GM21717 (cell line): Measurements from ENCODE around the gene TPD52L1.

Experiments used
- ATAC-seq: cut with Tn5 transposase; IDR thresholded peaks from one replicate; pipeline ENCODE4 v1.9.1; 2021; ENCODE audit warnings: mild to moderate bottlenecking, moderate library complexity; ENCODE audit not compliant: unreplicated experiment

The TPD52L1 gene

GRCh38 chr6:125174626-125175025 lies 21.1 kb downstream of the TPD52L1 start:
- ATAC-seq, result no peak

DNA sequence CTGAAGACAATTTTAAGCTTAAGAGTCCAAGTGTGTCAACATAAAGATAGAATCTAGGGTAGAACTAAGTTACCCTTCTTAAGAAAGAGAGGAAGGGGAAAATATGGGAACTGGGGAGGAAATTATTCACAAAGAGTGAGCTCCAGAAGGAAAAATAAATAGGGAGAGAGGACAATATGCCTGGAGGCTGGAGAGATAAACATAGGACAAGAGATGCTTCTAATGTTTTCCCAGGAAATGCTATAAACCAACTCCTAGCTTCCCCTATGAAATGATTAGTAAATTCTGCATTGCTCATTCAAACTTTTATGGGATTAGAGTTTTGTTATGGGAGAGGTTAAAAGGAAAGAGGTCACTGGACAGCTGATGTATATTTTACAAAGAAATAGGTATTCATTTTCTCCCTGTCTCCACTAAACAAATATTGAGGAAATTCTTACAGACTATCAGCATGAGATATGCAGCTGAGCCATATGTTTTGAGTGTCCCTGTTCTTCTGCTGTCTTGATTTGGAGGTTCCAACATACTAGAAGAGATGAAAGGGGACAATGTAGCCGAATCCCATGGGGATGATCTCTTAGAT lies 22.0 kb downstream of the TPD52L1 start:
- no peak for ATAC-seq

GRCh38 chr6:125182237-125183008 lies 28.9 kb downstream of the TPD52L1 start:
- ATAC-seq, result no peak

DNA sequence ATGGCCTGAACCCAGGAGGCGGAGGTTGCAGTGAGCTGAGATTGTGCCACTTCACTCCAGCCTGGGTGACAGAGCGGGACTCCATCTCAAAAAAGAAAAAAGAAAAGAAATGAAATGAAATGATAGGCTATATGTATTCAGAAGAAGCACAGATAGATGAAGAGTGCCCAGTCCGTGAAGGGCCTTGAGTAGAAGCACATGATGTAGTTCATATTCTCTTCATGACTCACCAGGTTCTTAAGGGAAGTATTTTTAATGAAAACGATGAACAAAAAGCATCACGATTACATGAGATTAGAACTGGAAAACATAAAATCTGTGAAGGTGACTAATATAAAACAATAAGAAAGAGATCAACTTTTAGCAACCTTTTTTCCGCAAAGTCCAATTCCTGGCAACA lies 29.8 kb downstream of the TPD52L1 start:
- no peak for ATAC-seq

GRCh38 chr6:125188037-125188436 lies 34.5 kb downstream of the TPD52L1 start:
- no peak for ATAC-seq

- no peak for ATAC-seq
These were observed 35.1 kb downstream of the TPD52L1 start for GRCh38 chr6:125188594-125189203.

DNA sequence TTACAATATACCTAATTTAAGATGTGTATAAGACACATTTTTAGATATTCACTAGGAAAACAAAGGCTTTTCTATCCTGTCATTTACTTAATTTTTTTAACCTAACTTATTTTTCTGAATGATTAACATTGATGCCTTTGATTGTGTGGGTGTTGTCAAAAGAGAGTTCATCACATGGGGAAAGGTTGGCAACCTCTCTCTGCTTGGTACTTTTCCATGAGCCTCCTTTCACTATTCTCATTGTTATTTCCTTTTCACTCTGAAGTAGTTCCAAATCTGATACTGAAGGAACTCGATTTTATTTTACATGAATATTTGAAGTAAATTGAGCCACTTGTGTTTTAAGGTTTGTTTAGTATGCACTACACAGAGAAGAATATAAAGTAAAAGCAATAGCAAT lies 35.9 kb downstream of the TPD52L1 start:
- no peak for ATAC-seq

- ATAC-seq, result no peak
These were observed 37.1 kb downstream of the TPD52L1 start for GRCh38 chr6:125190667-125191066.

- ATAC-seq, result peak; percentile 96
These were observed 38.5 kb downstream of the TPD52L1 start for GRCh38 chr6:125191916-125192609.

DNA sequence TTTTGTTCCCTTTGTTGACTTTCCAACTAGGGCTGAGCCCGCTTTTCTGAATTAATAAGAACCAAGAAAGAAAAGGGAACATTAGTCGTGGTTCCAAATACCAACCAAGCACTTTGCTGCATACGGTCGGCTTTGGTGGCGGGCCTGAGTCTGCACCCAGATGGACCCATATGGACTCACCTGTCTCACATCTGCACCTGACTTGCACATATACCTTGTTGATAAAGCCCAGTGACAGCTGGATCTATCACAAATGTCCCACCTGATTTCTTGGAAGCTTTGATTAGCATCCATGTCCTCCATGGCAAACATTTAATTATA lies 39.0 kb downstream of the TPD52L1 start:
- ATAC-seq, result no peak

GRCh38 chr6:125193208-125193607 lies 39.6 kb downstream of the TPD52L1 start:
- no peak for ATAC-seq

DNA sequence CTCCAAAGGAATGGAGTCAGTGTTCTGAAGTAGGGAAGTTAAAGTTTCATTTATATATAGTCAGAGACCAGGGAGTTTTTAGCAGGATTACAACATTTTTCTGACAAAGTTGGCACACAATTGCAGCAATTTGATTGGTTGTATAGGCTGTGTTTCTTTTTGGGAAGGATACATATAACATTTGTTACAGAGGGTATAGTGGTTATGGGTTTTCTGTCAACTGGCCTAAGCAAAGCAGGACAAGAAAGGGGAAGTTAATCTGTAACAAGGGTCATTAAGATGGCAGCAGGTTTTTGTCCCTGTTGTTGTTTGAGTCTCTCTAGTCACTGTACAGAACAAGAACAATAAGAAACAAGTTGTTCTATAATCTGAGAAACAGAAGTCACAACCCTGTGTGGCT lies 41.4 kb downstream of the TPD52L1 start:
- no peak for ATAC-seq

DNA sequence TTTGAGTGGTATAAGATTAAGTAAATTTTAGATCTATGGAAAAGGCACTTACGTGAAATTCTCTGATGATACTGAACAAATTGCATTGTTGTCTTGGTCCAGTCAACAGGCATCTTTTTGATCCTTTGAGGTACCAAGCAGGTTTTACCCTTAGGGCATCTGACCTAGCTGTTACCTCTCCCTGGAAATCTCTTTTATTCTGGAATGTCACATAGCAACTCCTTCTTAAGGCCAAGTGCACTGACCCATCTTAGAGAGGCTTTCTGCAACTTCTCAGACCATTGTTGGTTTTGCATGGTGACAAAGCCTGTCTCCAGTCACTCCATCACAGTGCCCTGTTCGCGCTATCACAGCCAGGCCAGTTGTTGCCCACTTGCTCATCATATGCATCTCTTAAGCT lies 42.0 kb downstream of the TPD52L1 start:
- ATAC-seq, result no peak

DNA sequence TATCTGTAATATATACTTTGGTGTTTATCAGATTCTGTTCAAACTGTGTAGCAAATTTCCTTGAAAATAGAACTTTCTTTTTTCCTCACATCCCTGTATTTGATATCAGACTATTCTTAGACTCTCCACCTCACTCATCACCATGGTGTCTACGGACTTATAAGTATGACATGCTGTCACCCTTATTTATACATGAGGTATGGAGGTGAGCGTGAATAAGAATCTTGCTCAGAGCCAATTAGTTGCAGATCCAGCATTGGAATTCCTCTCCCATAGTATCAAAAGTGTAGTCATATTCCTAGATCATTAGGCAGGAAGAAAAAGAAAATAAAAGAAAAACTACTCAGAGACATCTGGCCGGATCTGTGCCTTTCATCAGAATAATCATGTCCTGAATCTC lies 43.0 kb downstream of the TPD52L1 start:
- ATAC-seq, result no peak

GRCh38 chr6:125197795-125198269 lies 44.3 kb downstream of the TPD52L1 start:
- ATAC-seq, result no peak

GRCh38 chr6:125198398-125198937 lies 44.9 kb downstream of the TPD52L1 start:
- ATAC-seq, result no peak

GRCh38 chr6:125200941-125201340 lies 47.4 kb downstream of the TPD52L1 start:
- no peak for ATAC-seq

GRCh38 chr6:125201961-125202729 lies 48.6 kb downstream of the TPD52L1 start:
- ATAC-seq, result no peak

GRCh38 chr6:125203395-125203794 lies 49.8 kb downstream of the TPD52L1 start:
- ATAC-seq, result no peak

DNA sequence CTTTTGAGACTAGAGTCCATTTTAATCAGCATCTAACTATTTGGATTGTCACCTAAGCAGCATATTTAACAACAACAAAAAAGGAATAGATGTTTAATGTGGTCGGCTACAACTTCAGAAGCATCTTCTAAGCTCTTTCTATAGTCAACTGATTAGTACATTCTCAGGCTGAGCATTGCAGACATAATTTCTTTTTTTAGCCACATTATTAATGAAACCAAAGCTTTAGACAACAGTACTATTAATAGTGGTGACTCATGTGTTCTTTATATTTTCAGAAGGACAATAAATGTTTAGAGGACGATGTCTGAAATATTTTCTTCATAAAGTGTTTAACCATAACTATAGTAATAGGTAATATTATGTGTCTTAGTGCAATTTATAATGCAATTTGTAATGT lies 52.4 kb downstream of the TPD52L1 start:
- ATAC-seq, result no peak

DNA sequence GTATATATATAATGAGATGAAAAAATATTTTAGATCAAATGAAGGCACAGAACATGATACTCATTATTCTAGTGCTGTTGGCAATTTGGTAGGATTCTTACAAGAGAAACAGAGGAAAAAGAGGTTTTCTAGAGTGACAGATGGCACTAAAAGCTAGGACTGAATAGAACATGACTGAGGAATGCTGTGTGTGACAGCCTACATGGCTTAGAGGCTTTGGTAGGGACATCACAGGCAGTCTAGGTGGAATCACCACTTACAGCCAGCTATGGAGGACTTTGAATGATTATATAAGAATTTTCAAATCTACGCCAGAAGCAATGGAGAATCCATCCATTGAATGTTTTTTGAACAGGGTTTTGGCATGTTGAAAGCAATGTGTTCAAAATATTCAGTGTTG lies 52.8 kb downstream of the TPD52L1 start:
- no peak for ATAC-seq
